CD4-positive, alpha-beta T cell treated with Interleukin-15 for 1 hour (primary cell): Measurements from ENCODE around the gene FSTL5.
"Not testable (repeated sequence)": the region's sequence is repeated elsewhere in the genome, so short reads cannot be mapped to it uniquely, and the experiment has no call there.

ENCODE experiments used
- DNase-seq: peaks from one replicate; pipeline ENCODE4 v3.0.0-alpha.2; 2020

FSTL5 gene

GRCh38 chr4:161823450-161823849 lies 340.4 kb downstream of the FSTL5 start:
- no peak for DNase-seq

DNA sequence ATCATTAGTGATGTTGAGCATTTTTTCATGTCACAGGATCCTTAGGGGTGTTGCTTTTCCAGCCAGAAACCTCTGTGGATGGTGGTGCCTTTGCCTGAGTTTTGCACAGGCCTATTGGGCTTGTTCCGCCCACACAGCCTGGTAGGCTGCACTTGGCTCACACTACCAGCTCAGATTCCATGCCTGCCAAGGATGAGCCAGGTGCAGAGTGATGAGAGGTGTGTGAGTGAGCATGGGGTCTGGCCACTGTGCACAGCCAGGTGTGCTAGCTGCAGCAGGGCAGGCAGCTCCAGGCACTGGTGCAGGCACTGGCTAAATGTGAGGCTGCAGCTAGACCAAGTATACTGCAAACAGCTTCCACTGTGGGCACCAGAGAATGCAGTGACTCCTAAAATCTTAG lies 341.6 kb downstream of the FSTL5 start:
- no peak for DNase-seq

DNA sequence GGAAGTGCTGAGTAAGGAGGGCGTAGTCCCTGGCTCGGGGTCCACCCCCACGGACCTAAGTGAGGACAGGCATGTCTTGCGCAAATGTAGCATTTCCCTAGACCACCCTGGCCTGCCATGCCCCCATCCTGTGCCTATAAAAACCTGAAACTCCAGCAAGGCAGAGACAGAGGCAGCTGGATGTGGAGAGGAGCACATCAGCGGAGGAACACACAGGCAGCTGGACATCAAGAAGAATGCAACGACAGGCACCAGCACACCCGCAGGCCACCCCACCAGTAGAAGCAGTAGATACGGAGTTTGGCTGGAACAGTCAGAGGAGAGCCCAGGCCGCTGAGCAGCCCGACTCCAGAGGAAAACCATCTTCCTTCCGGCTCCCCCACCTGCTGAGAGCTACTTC lies 345.9 kb downstream of the FSTL5 start:
- no peak for DNase-seq

DNA sequence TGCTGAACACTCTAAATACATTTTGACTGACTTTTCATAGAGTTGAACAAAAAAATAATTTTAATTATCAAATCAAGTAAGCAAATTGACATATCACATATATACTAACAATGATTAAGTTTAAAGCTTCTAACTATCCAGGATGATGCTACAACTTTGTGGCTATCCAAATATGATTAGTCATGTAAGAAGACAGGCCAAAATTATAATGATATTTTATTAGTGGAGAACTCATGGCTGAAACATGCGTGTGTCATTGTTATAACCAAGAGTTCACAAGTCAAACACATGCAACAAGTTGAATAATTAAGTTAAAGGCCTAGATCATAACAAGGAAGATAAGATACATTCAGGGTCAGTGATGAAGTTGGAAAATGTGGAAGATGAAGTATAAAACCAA lies 346.8 kb downstream of the FSTL5 start:
- DNase-seq: no peak

DNA sequence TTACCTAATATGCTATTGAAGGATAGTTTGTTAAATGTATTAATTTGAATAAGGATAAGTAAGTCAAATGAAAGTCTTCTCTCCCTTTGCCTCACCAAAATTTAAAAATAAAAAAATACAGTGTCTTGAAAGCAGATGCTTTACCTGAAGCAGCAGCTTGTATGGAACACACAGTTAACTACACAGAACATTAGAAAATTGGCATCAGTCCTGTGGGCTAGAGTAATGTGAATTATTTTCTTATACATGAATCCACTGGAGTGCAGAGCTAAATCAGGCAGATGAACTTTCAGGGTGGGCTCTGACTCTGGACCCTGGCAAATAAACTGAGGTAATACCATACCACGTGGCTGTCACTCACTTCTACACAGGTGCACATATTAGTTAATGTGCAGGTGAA lies 348.0 kb downstream of the FSTL5 start:
- no peak for DNase-seq

GRCh38 chr4:161813889-161814288 lies 349.9 kb downstream of the FSTL5 start:
- no peak for DNase-seq

GRCh38 chr4:161813389-161813788 lies 350.4 kb downstream of the FSTL5 start:
- no peak for DNase-seq

GRCh38 chr4:161803171-161803570 lies 360.6 kb downstream of the FSTL5 start:
- DNase-seq: no peak

DNA sequence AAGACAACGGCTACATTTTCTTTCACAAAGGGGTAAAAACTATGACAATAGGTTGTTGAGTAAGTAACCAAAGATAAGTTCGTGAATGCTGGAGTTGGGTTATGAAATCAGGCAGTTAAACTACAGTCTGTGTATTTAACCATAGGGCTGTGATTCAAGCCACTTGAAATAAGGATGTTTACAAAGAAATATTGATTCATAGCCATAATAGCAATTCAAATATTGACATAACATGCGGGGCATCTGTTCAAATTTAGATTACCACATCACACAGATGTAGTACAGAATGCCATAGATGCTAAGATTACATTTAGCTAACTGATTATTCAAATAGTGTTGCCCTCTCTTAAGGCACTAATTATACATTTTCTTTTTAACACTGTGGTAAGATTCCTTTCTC lies 364.1 kb downstream of the FSTL5 start:
- DNase-seq: no peak

GRCh38 chr4:161792991-161793390 lies 370.8 kb downstream of the FSTL5 start:
- DNase-seq: no peak

DNA sequence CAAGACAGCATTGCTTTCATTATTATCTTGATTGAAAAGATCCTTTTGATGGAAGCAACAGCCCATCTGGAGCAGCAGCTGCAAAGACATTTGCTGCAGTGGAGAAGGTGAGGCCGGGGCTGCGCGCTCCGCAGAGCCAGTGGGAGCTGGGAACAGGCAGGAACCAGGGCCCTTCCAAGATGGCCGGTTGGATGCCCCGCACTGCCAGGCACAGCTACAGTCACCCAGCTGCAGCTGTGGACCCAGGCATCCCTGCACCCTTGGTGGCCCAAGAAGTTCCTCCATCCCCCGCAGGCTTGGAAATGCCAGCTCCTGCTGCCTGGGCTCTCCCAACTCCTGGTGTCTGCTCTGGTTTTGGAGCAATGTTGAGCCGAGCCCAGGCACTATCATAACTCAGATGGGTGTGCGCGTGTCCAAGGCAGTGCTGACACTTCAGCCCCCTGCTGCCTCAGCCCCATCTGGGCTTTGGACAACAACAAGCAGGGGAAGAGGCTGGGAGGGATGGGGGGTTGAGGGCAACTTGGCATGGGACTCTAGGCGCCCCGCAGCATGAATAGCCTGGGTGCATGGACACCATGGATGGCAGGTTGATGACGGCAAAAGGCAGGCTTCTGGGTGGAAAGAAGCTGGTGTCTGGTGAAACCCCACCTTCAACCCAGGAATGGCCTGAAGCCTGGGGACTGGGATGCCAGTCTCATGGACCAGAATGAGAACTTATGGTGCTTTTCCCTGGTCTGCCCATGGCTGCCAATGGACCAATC lies 371.8 kb downstream of the FSTL5 start:
- no peak for DNase-seq

DNA sequence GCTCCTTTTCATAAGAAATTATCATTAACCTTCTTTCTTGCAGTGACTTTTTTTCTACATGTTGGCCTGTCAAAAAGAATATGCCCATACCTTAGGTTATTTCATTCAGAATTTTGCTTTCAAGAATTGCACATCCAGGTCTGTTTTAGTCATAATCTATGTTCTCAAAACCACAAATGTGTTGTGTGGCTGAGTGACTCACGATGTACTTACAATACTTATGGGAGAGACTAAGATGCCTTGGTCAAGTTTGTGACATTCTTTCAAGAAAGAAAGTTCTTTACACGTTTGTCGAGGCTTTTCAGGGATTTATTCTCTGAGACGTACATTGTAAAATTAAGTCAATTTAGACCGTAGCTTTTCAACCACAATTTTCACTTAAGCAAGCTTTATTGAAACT lies 396.7 kb downstream of the FSTL5 start:
- no peak for DNase-seq

DNA sequence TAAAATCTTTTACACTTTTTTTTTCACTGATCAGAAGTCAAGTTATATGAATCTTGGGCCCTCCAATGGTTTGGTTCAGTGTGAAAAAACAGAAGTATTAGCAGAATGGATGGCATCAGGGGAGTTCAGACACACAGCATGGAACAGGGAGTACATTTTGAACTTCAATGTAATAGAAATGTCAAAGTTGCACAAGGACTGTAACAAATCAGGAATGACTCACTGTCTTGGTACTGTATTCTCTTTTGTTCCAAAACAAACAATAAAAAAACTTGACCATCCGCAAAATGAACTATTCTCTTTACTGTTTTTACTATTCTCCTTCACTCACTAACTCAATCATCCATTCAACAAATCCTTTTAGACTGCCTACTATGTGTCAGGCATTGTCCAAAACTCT lies 401.0 kb downstream of the FSTL5 start:
- DNase-seq: no peak

GRCh38 chr4:161760008-161760407 lies 403.8 kb downstream of the FSTL5 start:
- DNase-seq: no peak

GRCh38 chr4:161758412-161758811 lies 405.4 kb downstream of the FSTL5 start:
- DNase-seq: not testable (repeated sequence)

DNA sequence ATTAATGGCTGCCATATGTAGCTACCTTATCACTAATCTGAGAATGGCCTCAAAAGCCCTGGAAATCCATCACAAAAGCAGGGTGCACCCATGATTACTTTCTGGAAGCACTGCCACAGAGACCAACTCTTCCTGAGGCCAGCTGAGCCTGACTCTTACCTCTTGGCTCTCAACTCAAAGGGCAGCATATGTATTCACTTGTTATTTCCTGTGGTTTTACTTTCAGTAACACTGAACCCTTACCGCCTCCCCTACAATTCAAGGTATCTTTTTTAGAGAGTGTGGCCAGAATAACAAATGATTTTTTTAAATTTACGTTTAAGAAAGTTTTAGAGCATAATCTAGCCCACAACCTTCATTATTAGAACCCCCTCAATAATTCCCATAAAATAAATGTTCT lies 434.9 kb downstream of the FSTL5 start:
- no peak for DNase-seq

DNA sequence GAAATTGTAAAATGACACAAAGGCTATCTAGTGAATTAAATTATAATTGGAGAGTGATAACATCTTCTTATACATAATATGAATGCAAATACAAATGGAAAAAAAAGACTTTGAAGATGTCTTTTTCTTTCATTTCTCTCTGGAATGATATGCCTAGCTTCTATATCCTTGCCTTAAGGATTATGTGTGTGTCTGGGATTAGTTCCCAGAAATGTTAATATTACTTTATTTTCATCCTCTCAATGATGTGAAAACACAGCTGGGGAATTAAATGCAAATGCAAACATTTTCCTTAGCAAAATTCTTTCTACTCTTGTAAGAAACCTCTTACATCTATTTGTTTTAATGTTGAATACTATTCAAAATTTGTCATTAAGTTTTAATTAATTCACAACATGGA lies 441.9 kb downstream of the FSTL5 start:
- DNase-seq: no peak

DNA sequence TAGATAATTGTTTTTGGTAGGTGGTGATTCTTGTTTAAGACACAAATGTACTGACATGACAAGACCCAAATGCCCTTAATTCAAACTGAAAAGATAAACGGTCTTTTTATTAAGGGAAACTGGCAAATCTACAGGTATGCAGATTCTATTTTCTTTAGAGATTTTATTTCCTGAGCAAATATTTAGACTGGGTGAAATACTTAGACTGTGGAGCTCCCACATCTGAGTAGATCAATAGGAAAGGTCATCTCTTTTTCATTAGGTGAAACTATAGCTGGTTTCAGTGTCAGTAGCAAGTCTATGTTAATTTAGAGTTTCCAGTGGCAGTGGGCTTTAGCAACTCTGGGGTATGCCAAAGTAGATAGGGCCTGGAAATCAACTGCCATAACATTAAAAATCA lies 446.7 kb downstream of the FSTL5 start:
- no peak for DNase-seq

DNA sequence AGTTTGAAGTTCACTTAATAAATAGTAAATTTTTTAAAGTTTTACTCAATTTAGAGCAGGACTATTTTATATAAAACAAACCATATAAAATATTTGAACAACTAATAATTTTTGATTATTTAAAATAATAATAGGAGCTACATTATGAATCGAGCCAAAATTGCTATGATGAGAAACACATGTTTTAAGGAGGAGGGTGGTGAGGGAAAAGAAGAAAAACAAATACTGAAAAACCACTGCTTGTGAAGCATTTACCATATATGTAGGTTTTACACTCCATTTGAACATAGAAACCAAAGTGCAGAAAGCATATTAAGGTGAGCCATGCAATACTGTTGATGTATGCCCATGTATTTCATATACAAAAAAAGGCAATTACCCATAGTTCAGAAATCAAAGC lies 448.9 kb downstream of the FSTL5 start:
- no peak for DNase-seq

DNA sequence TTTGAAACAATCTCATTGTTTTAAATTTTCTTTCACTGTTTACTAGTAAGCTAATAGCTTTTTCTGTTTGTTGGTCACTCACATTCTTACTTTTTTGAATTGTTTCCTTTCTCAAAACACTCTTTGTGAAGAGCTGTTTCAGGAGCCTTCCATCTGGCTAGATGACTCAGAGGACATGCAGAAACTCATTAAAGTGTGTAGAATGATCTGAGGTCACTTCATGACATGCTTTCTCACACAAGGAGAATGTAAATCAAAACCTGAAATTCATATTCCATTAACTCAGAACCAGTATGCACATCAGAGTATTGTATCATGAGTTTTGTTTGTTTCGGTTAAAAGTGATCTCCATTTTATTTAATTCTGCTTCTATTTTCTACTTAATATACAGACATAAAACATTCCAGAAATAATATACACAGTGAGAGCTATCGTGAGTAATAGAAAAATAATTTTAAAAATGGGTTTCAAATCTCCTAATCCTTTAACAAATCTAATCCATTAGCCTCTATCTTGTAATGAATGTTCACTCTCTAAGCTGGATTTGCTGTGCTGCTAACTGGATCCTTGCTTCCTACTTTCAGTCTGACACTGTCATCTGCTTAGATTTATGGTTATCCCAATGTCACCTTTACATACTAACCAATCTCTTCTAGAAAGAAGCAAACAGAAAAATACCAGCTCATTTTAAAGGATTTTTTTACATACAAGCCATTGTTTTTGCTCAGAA lies 449.6 kb downstream of the FSTL5 start:
- no peak for DNase-seq

DNA sequence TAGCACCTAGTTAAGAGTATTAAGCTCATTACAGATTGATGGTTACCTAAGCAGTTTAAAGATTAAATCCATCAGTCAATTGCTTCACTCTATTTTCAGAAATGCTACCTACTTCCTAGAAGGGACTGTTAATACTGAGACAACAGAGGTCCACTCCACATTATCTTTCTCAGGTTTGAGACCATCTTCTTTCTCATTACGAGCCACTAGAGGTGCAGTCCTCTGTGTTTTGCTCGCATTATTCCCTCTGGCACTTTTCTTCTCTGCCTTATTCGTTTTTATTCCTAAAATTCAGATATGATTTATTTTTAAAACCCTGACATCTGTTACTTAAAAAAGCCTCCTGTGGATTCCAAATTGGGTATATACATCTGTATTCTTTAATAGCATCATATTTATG lies 459.1 kb downstream of the FSTL5 start:
- DNase-seq: no peak

DNA sequence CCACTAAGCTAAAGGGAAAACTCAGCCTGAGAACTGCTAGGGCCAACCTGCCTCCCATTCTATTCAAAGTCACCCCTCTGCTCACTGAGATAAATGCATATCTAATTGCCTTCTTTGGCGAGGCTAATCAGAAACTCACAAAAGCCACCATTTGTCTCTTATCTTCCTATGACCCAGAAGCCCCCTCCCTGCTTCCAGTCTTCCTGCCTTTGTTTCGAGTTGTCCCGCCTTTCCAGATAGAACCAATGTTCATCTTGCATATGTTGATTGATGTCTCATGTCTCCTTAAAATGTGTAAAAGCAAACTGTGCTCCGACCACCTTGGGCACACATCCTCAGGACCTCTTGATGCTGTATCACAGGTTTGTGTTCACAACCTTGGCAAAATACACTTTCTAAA lies 459.8 kb downstream of the FSTL5 start:
- no peak for DNase-seq

DNA sequence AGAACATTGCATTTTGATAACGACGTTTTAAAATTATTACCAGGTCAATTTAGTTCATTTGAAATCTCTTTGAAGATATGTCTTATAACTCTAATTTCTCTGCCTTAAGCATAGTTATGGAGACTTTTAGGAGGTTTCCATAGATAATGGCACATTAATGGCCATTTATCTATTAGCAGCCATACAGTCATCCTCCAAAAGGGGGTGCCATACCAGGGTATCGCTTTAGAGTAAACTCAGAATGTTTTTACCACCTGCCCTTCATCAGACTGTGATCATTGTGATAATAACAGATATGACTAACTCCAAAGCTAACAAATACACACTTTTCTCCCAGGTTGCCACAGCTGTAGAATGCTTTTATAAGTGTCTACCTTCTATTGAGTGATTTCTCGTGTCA lies 461.5 kb downstream of the FSTL5 start:
- no peak for DNase-seq

- no peak for DNase-seq
Observed at GRCh38 chr4:161696944-161697343, 466.9 kb downstream of the FSTL5 start.

GRCh38 chr4:161680146-161680545 lies 483.7 kb downstream of the FSTL5 start:
- no peak for DNase-seq
